IMR-90 (cell line): ENCODE results near the gene HSPA1A. TPM values are rescaled to one million over a fixed set of nuclear protein-coding genes. Genes with fewer than 3 reads are reported as not detected.

Source experiments
- microRNA-seq, 2 experiments: library from miRNA; stranded (forward) in 1 of 2; unstranded in 1 of 2; fragments of 10-50 nt in 1 of 2; fragments of <30 nt in 1 of 2; gene quantifications in 1 of 2; microRNA quantifications in 1 of 2; one replicate each; pipeline versions ENCODE3 to v1.1.0; 2013 to 2020; ENCODE audit not compliant: insufficient read depth in 1 of 2, insufficient read length in 1 of 2, unreplicated experiment in 1 of 2
- polyA plus RNA-seq, 3 experiments: library from polyadenylated mRNA; depleted of rRNA; stranded (reverse); fragments of >200 nt; gene quantifications; 2 replicates each; pipeline ENCODE4 v1.2.3, GENCODE V29; 2012; ENCODE audit warnings: low replicate concordance in 1 of 3
- small RNA-seq, 5 experiments: library from RNA; depleted of rRNA; stranded (forward); fragments of <200 nt; gene quantifications; one replicate each; pipeline ENCODE3, GENCODE V24; 2012
- total RNA-seq: library from RNA; depleted of rRNA; stranded (reverse); fragments of >200 nt; gene quantifications from 2 replicates; pipeline ENCODE4 v1.2.3, GENCODE V29; 2012; rRNA removed

HSPA1A gene
- total and polyA plus RNA-seq, 2 of the 4 experiments (the other 2 are of a cell fraction) = 94.6 to 95.3 TPM

Small RNA genes within 50 kb of the gene (microRNA-seq; reads per million reads assigned to microRNA genes)
- gene RF00019 (ENCODE audit: insufficient read depth, insufficient read length) (not detected), gene SNORD48 (ENCODE audit: insufficient read depth, insufficient read length) (1,363 reads per million, percentile 94 among the genes with 10 or more reads in this experiment), gene SNORD52 (ENCODE audit: insufficient read depth, insufficient read length) (not detected)

Small RNA genes within 50 kb of the gene (small RNA-seq; reads per million reads assigned to genes)
- gene RF00019 = 0 reads per million in 5 experiments
- gene SNORD48 = 5.8 to 103 (median 46.1) reads per million in 5 experiments
- 0 reads per million in 5 experiments for gene SNORD52

Other genes starting within 250 kb of the HSPA1A start
Only the 30 nearest of the 40 such genes appear.
- gene BAG6, start 162.9 kb upstream of the HSPA1A start, total RNA-seq = 40.7 and 41.4 TPM in 2 replicates
- gene BAG6, start 162.9 kb upstream of the HSPA1A start, polyA plus RNA-seq (2012; rRNA removed) = 134 and 151 TPM in 2 replicates
- 0.83 and 1.4 TPM in 2 replicates for gene APOM, start 159.6 kb upstream of the HSPA1A start, total RNA-seq
- 3.5 and 3.8 TPM in 2 replicates for gene APOM, start 159.6 kb upstream of the HSPA1A start, polyA plus RNA-seq (2012; rRNA removed)
- 13.1 and 14.2 TPM in 2 replicates for gene C6orf47, start 154.8 kb upstream of the HSPA1A start, total RNA-seq
- 8.9 and 9.0 TPM in 2 replicates for gene C6orf47, start 154.8 kb upstream of the HSPA1A start, polyA plus RNA-seq (2012; rRNA removed)
- gene GPANK1, start 150.5 kb upstream of the HSPA1A start, total RNA-seq = 6.1 and 7.2 TPM in 2 replicates
- gene GPANK1, start 150.5 kb upstream of the HSPA1A start, polyA plus RNA-seq (2012; rRNA removed) = 13.8 and 16.7 TPM in 2 replicates
- 218 and 240 TPM in 2 replicates for gene CSNK2B, start 149.5 kb upstream of the HSPA1A start, total RNA-seq
- gene CSNK2B, start 149.5 kb upstream of the HSPA1A start, polyA plus RNA-seq (2012; rRNA removed) = 178 and 194 TPM in 2 replicates
- 1.9 and 2.2 TPM in 2 replicates for gene LY6G5B, start 145.6 kb upstream of the HSPA1A start, total RNA-seq
- 10.2 and 13.6 TPM in 2 replicates for gene LY6G5B, start 145.6 kb upstream of the HSPA1A start, polyA plus RNA-seq (2012; rRNA removed)
- 0.18 TPM in 1 of 2 replicates, not detected in the other for gene LY6G5C, start 134.5 kb upstream of the HSPA1A start, total RNA-seq
- gene LY6G5C, start 134.5 kb upstream of the HSPA1A start, polyA plus RNA-seq (2012; rRNA removed) = 2.0 and 2.1 TPM in 2 replicates
- 30.3 and 35.1 TPM in 2 replicates for gene ABHD16A, start 112.2 kb upstream of the HSPA1A start, total RNA-seq
- 31.5 and 34.6 TPM in 2 replicates for gene ABHD16A, start 112.2 kb upstream of the HSPA1A start, polyA plus RNA-seq (2012; rRNA removed)
- not detected in 2 replicates for gene LY6G6F, start 108.7 kb upstream of the HSPA1A start, total RNA-seq
- not detected in 2 replicates for gene LY6G6F, start 108.7 kb upstream of the HSPA1A start, polyA plus RNA-seq (2012; rRNA removed)
- gene LY6G6D, start 100.2 kb upstream of the HSPA1A start, total RNA-seq = not detected in 2 replicates
- not detected in 2 replicates for gene LY6G6D, start 100.2 kb upstream of the HSPA1A start, polyA plus RNA-seq (2012; rRNA removed)
- not detected in 2 replicates for gene LY6G6C, start 93.8 kb upstream of the HSPA1A start, total RNA-seq
- not detected in 2 replicates for gene LY6G6C, start 93.8 kb upstream of the HSPA1A start, polyA plus RNA-seq (2012; rRNA removed)
- not detected in 2 replicates for gene MPIG6B, start 92.2 kb upstream of the HSPA1A start, total RNA-seq
- gene MPIG6B, start 92.2 kb upstream of the HSPA1A start, polyA plus RNA-seq (2012; rRNA removed) = not detected in 2 replicates
- 40.0 and 40.7 TPM in 2 replicates for gene DDAH2, start 86.2 kb upstream of the HSPA1A start, total RNA-seq
- 57.9 and 58.4 TPM in 2 replicates for gene DDAH2, start 86.2 kb upstream of the HSPA1A start, polyA plus RNA-seq (2012; rRNA removed)
- 992 and 1,185 TPM in 2 replicates for gene CLIC1, start 79.0 kb upstream of the HSPA1A start, total RNA-seq
- 692 and 706 TPM in 2 replicates for gene CLIC1, start 79.0 kb upstream of the HSPA1A start, polyA plus RNA-seq (2012; rRNA removed)
- gene MSH5, start 75.5 kb upstream of the HSPA1A start, total RNA-seq = 4.7 and 5.6 TPM in 2 replicates
- gene MSH5, start 75.5 kb upstream of the HSPA1A start, polyA plus RNA-seq (2012; rRNA removed) = 14.5 and 15.7 TPM in 2 replicates
- not detected in 2 replicates for gene SAPCD1, start 52.9 kb upstream of the HSPA1A start, total RNA-seq
- gene SAPCD1, start 52.9 kb upstream of the HSPA1A start, polyA plus RNA-seq (2012; rRNA removed) = 2.2 and 2.3 TPM in 2 replicates
- gene VWA7, start 38.2 kb upstream of the HSPA1A start, total RNA-seq = under 0.01 and 0.28 TPM in 2 replicates
- gene VWA7, start 38.2 kb upstream of the HSPA1A start, polyA plus RNA-seq (2012; rRNA removed) = 1.0 and 1.4 TPM in 2 replicates
- 32.2 and 41.2 TPM in 2 replicates for gene VARS1, start 19.8 kb upstream of the HSPA1A start, total RNA-seq
- gene VARS1, start 19.8 kb upstream of the HSPA1A start, polyA plus RNA-seq (2012; rRNA removed) = 39.6 and 42.0 TPM in 2 replicates
- gene LSM2, start 8.6 kb upstream of the HSPA1A start, total RNA-seq = 48.0 and 56.3 TPM in 2 replicates
- 55.0 and 61.0 TPM in 2 replicates for gene LSM2, start 8.6 kb upstream of the HSPA1A start, polyA plus RNA-seq (2012; rRNA removed)
- 1.3 and 1.4 TPM in 2 replicates for gene HSPA1L, start 260 bp upstream of the HSPA1A start, total RNA-seq
- gene HSPA1L, start 260 bp upstream of the HSPA1A start, polyA plus RNA-seq (2012; rRNA removed) = 0.97 and 1.0 TPM in 2 replicates
- 93.6 and 118 TPM in 2 replicates for gene HSPA1B, start 12.2 kb downstream of the HSPA1A start, total RNA-seq
- gene HSPA1B, start 12.2 kb downstream of the HSPA1A start, polyA plus RNA-seq (2012; rRNA removed) = 59.4 and 61.1 TPM in 2 replicates
- 23.6 and 28.5 TPM in 2 replicates for gene NEU1, start 47.3 kb downstream of the HSPA1A start, total RNA-seq
- 36.2 and 37.3 TPM in 2 replicates for gene NEU1, start 47.3 kb downstream of the HSPA1A start, polyA plus RNA-seq (2012; rRNA removed)
- gene SLC44A4, start 63.5 kb downstream of the HSPA1A start, total RNA-seq = 0.36 TPM in 1 of 2 replicates, not detected in the other
- gene SLC44A4, start 63.5 kb downstream of the HSPA1A start, polyA plus RNA-seq (2012; rRNA removed) = 0.14 and 0.19 TPM in 2 replicates
- gene EHMT2, start 82.2 kb downstream of the HSPA1A start, total RNA-seq = 36.4 and 38.0 TPM in 2 replicates
- gene EHMT2, start 82.2 kb downstream of the HSPA1A start, polyA plus RNA-seq (2012; rRNA removed) = 47.7 and 51.2 TPM in 2 replicates
- gene ZBTB12, start 86.5 kb downstream of the HSPA1A start, total RNA-seq = 2.0 and 2.5 TPM in 2 replicates
- 8.1 and 8.5 TPM in 2 replicates for gene ZBTB12, start 86.5 kb downstream of the HSPA1A start, polyA plus RNA-seq (2012; rRNA removed)
- gene C2, start 112.2 kb downstream of the HSPA1A start, total RNA-seq = under 0.01 and 0.18 TPM in 2 replicates
- gene C2, start 112.2 kb downstream of the HSPA1A start, polyA plus RNA-seq (2012; rRNA removed) = 0.19 and 0.26 TPM in 2 replicates
- gene CFB, start 130.6 kb downstream of the HSPA1A start, total RNA-seq = 1.4 and 1.8 TPM in 2 replicates
- 5.8 and 6.1 TPM in 2 replicates for gene CFB, start 130.6 kb downstream of the HSPA1A start, polyA plus RNA-seq (2012; rRNA removed)
- 76.0 and 90.8 TPM in 2 replicates for gene NELFE, start 143.4 kb downstream of the HSPA1A start, total RNA-seq
- gene NELFE, start 143.4 kb downstream of the HSPA1A start, polyA plus RNA-seq (2012; rRNA removed) = 63.6 and 65.4 TPM in 2 replicates
- 30.6 and 34.7 TPM in 2 replicates for gene SKIC2, start 143.6 kb downstream of the HSPA1A start, total RNA-seq
- 46.0 and 46.3 TPM in 2 replicates for gene SKIC2, start 143.6 kb downstream of the HSPA1A start, polyA plus RNA-seq (2012; rRNA removed)
- gene DXO, start 156.6 kb downstream of the HSPA1A start, total RNA-seq = 7.8 and 9.3 TPM in 2 replicates
- gene DXO, start 156.6 kb downstream of the HSPA1A start, polyA plus RNA-seq (2012; rRNA removed) = 21.4 and 22.1 TPM in 2 replicates